ENCODE data around the gene RETREG1. TPM values are rescaled to one million over a fixed set of nuclear protein-coding genes. Genes with fewer than 3 reads are reported as not detected.

Gene RETREG1
- total RNA-seq, 1 experiment from 2014 or later, result 5.1 TPM

GRCh38 chr5:16570121-16570815 lies 46.5 kb downstream of the RETREG1 start:
- no peak overlapping the region for H3K4me3 ChIP-seq (ENCODE audit: low read depth, low read length, poor library complexity, severe bottlenecking)
- no peaks in the 10 kb centered on the region for H3K9me3 ChIP-seq (ENCODE audit: low read depth, low read length, poor library complexity, severe bottlenecking)
- TF ChIP-seq CTCF (conservative IDR thresholded peaks at IDR 0.05; ENCODE audit: low read depth, low read length) (no peak), EZH2 (IDR thresholded peaks at IDR 0.05; ENCODE audit: borderline replicate concordance, low read depth, low read length, poor library complexity, severe bottlenecking) (no peak)
- no TSS peak for BruUV-seq (replicated peaks)
- DNase-seq (ENCODE audit: low spot score), result peak; percentile 19
- CTCF ChIA-PET, result no interaction called here
- intact Hi-C loops (cut with micrococcal nuclease; ENCODE audit: unreplicated experiment), result no loop called here
- H3K4me1 ChIP-seq (ENCODE audit: insufficient read depth, low read length, poor library complexity, severe bottlenecking), result peaks cover 16% of the 10 kb centered on the region
- H3K27ac ChIP-seq (ENCODE audit: low read depth, low read length, poor library complexity, severe bottlenecking), result no peak overlapping the region
- H3K36me3 ChIP-seq (ENCODE audit: insufficient read depth, low read length, poor library complexity, severe bottlenecking), result no peaks in the 10 kb centered on the region
- no peaks in the 10 kb centered on the region for H3K27me3 ChIP-seq (replicated peaks; ENCODE audit: insufficient read depth, low read depth, low read length, poor library complexity)
- POLR2A ChIA-PET (ENCODE audit: low non-redundant PET), result no interaction called here

- Histone ChIP-seq H3K4me1 (ENCODE audit: insufficient read depth, low read length, poor library complexity, severe bottlenecking) (peaks cover 16% of the 10 kb centered on the region), H3K36me3 (ENCODE audit: insufficient read depth, low read length, poor library complexity, severe bottlenecking) (no peaks in the 10 kb centered on the region), H3K9me3 (ENCODE audit: low read depth, low read length, poor library complexity, severe bottlenecking) (no peaks in the 10 kb centered on the region), H3K27me3 (replicated peaks; ENCODE audit: insufficient read depth, low read depth, low read length, poor library complexity) (no peaks in the 10 kb centered on the region), H3K4me3 (ENCODE audit: low read depth, low read length, poor library complexity, severe bottlenecking) (no peak overlapping the region), H3K27ac (ENCODE audit: low read depth, low read length, poor library complexity, severe bottlenecking) (no peak overlapping the region)
- CTCF ChIA-PET, result interaction anchor here (1.3 kb wide), 1 partner anchor 17 kb away, joined by 5 read pairs; no protein-coding TSS in a partner anchor
- TF ChIP-seq CTCF (conservative IDR thresholded peaks at IDR 0.05; ENCODE audit: low read depth, low read length), result no peak
- TF ChIP-seq EZH2 (IDR thresholded peaks at IDR 0.05; ENCODE audit: borderline replicate concordance, low read depth, low read length, poor library complexity, severe bottlenecking), result no peak
- BruUV-seq (replicated peaks), result no TSS peak
- POLR2A ChIA-PET (ENCODE audit: low non-redundant PET), result interaction anchor here (0.6 kb wide), 1 partner anchor 10 kb away, joined by 6 read pairs; no protein-coding TSS in a partner anchor
- intact Hi-C loops (cut with micrococcal nuclease; ENCODE audit: unreplicated experiment), result no loop called here
- DNase-seq (ENCODE audit: low spot score), result peak; percentile 94
Measured at GRCh38 chr5:16568875-16569580, 47.8 kb downstream of the RETREG1 start.

GRCh38 chr5:16567365-16567764 lies 49.4 kb downstream of the RETREG1 start:
- ChIA-PET POLR2A (ENCODE audit: low non-redundant PET) (no interaction called here), CTCF (no interaction called here)
- Histone ChIP-seq H3K4me1 (ENCODE audit: insufficient read depth, low read length, poor library complexity, severe bottlenecking) (peaks cover 16% of the 10 kb centered on the region), H3K27ac (ENCODE audit: low read depth, low read length, poor library complexity, severe bottlenecking) (no peak overlapping the region), H3K36me3 (ENCODE audit: insufficient read depth, low read length, poor library complexity, severe bottlenecking) (no peaks in the 10 kb centered on the region), H3K4me3 (ENCODE audit: low read depth, low read length, poor library complexity, severe bottlenecking) (no peak overlapping the region), H3K9me3 (ENCODE audit: low read depth, low read length, poor library complexity, severe bottlenecking) (no peaks in the 10 kb centered on the region), H3K27me3 (replicated peaks; ENCODE audit: insufficient read depth, low read depth, low read length, poor library complexity) (no peaks in the 10 kb centered on the region)
- BruUV-seq (replicated peaks), result no TSS peak
- DNase-seq (ENCODE audit: low spot score), result no peak
- intact Hi-C loops (cut with micrococcal nuclease; ENCODE audit: unreplicated experiment), result no loop called here
- TF ChIP-seq EZH2 (IDR thresholded peaks at IDR 0.05; ENCODE audit: borderline replicate concordance, low read depth, low read length, poor library complexity, severe bottlenecking) (no peak), CTCF (conservative IDR thresholded peaks at IDR 0.05; ENCODE audit: low read depth, low read length) (no peak)
